Gastroesophageal sphincter (tissue), 4 donors: Measurements from ENCODE around the gene DDC. TPM values are rescaled to one million over a fixed set of nuclear protein-coding genes. Genes with fewer than 3 reads are reported as not detected.

ENCODE experiments used
- small RNA-seq, 4 donors: library from RNA; depleted of rRNA; stranded (forward); fragments of <200 nt; gene quantifications; one replicate each; pipeline ENCODE3, GENCODE V24; 2016
- total RNA-seq, 4 donors: library from RNA; depleted of rRNA; stranded (reverse); fragments of >200 nt; gene quantifications; one replicate each; pipeline ENCODE4 v1.1.0, GENCODE V29; 2016

DDC gene
- total RNA-seq, 4 donors from 2014 or later = not detected

Small RNAs within 50 kb of the gene (small RNA-seq; reads per million reads assigned to genes)
- 0 reads per million in 4 donors for gene RNU6-1091P

Other genes starting within 250 kb of the DDC start
- gene FIGNL1, start 115.1 kb downstream of the DDC start, total RNA-seq = 1 to 10 TPM; 5.0 to 8.5 (median 6.4) TPM
- 10 to 100 TPM; 28.5 to 58.0 (median 53.0) TPM for gene GRB10, start 217.5 kb upstream of the DDC start, total RNA-seq